Measurements from ENCODE around the gene SNRNP200.

The SNRNP200 gene

DNA sequence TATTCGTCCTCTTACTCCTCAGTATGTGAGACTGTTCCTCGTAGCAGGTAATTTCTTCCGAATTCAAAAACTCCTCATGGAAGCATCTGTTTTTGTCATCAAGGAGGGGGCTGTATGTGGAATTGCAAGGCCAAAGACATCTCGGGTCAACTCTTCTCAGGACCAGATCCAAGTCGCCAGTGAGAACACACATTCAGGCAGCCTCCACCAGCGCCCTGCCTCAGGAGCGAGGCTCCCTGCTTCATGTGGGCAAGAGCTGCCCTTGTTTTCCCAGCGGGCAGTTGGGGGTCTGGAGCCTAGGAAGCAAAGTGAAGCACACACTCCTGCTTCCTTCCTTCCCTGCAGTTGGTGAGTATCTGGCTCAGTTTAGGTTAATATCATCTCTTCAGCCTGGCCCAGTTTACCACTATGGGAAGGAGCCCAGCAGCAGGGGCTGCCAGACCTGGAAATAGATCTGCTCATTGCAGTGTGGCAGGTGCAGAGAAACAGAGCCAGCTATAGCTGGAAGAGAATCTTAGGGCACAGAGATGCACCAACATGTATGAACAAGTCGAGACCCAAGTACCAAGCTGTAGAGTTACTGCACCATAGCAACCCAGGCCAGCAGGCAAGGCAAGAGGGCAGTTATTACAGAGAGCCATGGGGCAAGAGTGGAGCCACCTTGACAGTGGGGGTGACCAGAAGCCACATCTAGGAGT, 64.9 kb downstream of the SNRNP200 start:
- Histone ChIP-seq H3K4me2 (ENCODE audit: low read length) (no peak overlapping the region), H3K27ac (ENCODE audit: low read length) (no peak overlapping the region), H4K20me1 (ENCODE audit: insufficient read depth, low read length) (no peaks in the 10 kb centered on the region), H2AFZ (ENCODE audit: low read depth, low read length) (no peak overlapping the region), H3K4me3 (ENCODE audit: low read length) (no peak overlapping the region), H3K27me3 (ENCODE audit: low read depth, low read length) (no peaks in the 10 kb centered on the region), H3K36me3 (replicated peaks; ENCODE audit: low read depth, low read length) (no peaks in the 10 kb centered on the region), H3K4me1 (ENCODE audit: low read length) (peaks cover 15% of the 10 kb centered on the region), H3K9me3 (ENCODE audit: insufficient read depth, low read length) (no peaks in the 10 kb centered on the region), H3K79me2 (ENCODE audit: low read length) (no peaks in the 10 kb centered on the region), H3K9ac (ENCODE audit: low read length) (no peak overlapping the region)
- TF ChIP-seq, protein P1, sequence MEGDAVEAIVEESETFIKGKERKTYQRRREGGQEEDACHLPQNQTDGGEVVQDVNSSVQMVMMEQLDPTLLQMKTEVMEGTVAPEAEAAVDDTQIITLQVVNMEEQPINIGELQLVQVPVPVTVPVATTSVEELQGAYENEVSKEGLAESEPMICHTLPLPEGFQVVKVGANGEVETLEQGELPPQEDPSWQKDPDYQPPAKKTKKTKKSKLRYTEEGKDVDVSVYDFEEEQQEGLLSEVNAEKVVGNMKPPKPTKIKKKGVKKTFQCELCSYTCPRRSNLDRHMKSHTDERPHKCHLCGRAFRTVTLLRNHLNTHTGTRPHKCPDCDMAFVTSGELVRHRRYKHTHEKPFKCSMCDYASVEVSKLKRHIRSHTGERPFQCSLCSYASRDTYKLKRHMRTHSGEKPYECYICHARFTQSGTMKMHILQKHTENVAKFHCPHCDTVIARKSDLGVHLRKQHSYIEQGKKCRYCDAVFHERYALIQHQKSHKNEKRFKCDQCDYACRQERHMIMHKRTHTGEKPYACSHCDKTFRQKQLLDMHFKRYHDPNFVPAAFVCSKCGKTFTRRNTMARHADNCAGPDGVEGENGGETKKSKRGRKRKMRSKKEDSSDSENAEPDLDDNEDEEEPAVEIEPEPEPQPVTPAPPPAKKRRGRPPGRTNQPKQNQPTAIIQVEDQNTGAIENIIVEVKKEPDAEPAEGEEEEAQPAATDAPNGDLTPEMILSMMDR (IDR thresholded peaks at IDR 0.05; ENCODE audit: low read depth, low read length): no peak
- no peak for TF ChIP-seq EZH2phosphoT487 (IDR thresholded peaks at IDR 0.05; ENCODE audit: low read depth)

DNA sequence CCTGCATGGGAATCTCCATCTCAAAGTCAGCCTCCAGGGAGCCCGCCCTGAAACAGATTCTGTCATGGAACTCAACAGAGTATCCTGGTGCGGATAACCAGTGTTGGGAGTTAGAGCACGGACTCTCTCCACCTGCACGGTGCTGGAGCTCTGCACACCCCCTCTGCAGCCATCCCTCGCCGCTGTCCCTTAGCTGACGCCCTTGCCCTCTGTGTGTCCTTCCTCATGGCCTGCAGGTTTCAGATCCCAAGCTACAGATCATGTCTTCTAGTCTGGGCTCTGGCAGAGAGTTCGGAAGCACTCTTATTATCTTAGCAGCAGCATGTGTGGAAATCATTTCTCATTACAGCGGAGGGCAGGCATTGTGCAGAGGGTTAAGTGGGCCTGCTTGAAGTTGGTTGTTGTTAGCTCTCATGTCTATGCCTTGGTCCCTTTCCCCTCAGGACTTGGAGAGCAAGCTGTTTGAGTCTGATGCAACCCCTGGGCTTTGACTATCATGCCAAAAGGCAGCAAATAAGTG, 65.5 kb downstream of the SNRNP200 start:
- TF ChIP-seq, protein P1 (IDR thresholded peaks at IDR 0.05; ENCODE audit: low read depth, low read length): no peak
- no peak for TF ChIP-seq EZH2phosphoT487 (IDR thresholded peaks at IDR 0.05; ENCODE audit: low read depth)
- Histone ChIP-seq H3K27me3 (ENCODE audit: low read depth, low read length) (no peaks in the 10 kb centered on the region), H3K9me3 (ENCODE audit: insufficient read depth, low read length) (no peaks in the 10 kb centered on the region)

DNA sequence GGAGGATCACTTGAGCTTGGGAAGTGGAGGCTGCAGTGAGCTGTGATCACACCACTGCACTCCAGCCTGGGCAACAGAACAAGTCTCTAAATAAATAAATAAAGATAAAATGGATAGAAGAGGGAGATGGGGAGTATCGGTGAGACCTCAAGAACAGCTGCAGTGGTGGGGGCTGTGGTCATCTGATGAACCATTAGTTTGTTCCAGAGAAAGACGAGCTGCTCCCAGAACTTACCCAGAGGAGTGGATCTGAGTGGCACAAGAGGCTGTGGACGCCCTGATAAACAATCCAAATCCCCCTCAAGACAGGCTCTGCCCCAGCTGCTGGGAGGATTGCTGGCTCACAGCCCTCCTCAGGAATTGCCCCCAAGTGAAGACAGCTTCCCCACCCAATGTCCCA, 66.3 kb downstream of the SNRNP200 start:
- no peaks in the 10 kb centered on the region for H3K27me3 ChIP-seq (ENCODE audit: low read depth, low read length)
- H4K20me1 ChIP-seq (ENCODE audit: insufficient read depth, low read length): no peaks in the 10 kb centered on the region
- no peak overlapping the region for H3K4me3 ChIP-seq (ENCODE audit: low read length)
- no peaks in the 10 kb centered on the region for H3K36me3 ChIP-seq (replicated peaks; ENCODE audit: low read depth, low read length)
- H3K9me3 ChIP-seq (ENCODE audit: insufficient read depth, low read length): no peaks in the 10 kb centered on the region
- H3K4me2 ChIP-seq (ENCODE audit: low read length): no peak overlapping the region
- H3K79me2 ChIP-seq (ENCODE audit: low read length): no peaks in the 10 kb centered on the region
- no peak overlapping the region for H3K9ac ChIP-seq (ENCODE audit: low read length)
- no peak for TF ChIP-seq EZH2phosphoT487 (IDR thresholded peaks at IDR 0.05; ENCODE audit: low read depth)
- TF ChIP-seq, protein P1 (IDR thresholded peaks at IDR 0.05; ENCODE audit: low read depth, low read length): no peak
- no peak overlapping the region for H2AFZ ChIP-seq (ENCODE audit: low read depth, low read length)
- H3K4me1 ChIP-seq (ENCODE audit: low read length): peaks cover 21% of the 10 kb centered on the region
- no peak overlapping the region for H3K27ac ChIP-seq (ENCODE audit: low read length)

More for the DNA sequence above, 65.5 kb downstream of the SNRNP200 start:
- H3K4me3 ChIP-seq (ENCODE audit: low read length): no peak overlapping the region
- no peaks in the 10 kb centered on the region for H4K20me1 ChIP-seq (ENCODE audit: insufficient read depth, low read length)
- no peak overlapping the region for H2AFZ ChIP-seq (ENCODE audit: low read depth, low read length)
- H3K4me2 ChIP-seq (ENCODE audit: low read length): no peak overlapping the region
- no peak overlapping the region for H3K9ac ChIP-seq (ENCODE audit: low read length)
- no peaks in the 10 kb centered on the region for H3K36me3 ChIP-seq (replicated peaks; ENCODE audit: low read depth, low read length)
- H3K4me1 ChIP-seq (ENCODE audit: low read length): peaks cover 15% of the 10 kb centered on the region
- H3K79me2 ChIP-seq (ENCODE audit: low read length): no peaks in the 10 kb centered on the region
- H3K27ac ChIP-seq (ENCODE audit: low read length): no peak overlapping the region

DNA sequence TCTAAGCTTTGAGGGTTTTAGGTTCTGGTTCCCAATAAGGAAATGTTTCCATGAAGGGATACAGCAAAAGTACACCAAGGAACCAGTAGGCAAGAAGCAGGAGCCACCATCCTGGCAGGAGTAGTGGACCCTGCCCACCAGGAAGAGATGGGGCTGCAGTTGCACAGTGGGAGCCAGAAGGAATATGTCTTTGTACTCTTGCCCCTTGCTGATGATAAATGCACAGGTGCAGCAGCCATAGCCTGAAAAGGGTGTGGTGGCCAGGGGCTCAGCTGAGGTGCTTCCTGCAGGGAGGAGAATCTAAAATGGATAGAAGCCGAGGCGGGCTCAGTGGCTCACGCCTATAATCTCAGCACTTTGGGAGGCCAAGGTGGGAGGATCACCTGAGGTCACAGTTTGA, 67.1 kb downstream of the SNRNP200 start:
- no peaks in the 10 kb centered on the region for H3K9me3 ChIP-seq (ENCODE audit: insufficient read depth, low read length)
- H3K27me3 ChIP-seq (ENCODE audit: low read depth, low read length): no peaks in the 10 kb centered on the region
- H3K9ac ChIP-seq (ENCODE audit: low read length): no peak overlapping the region
- no peaks in the 10 kb centered on the region for H4K20me1 ChIP-seq (ENCODE audit: insufficient read depth, low read length)
- H3K36me3 ChIP-seq (replicated peaks; ENCODE audit: low read depth, low read length): no peaks in the 10 kb centered on the region
- no peak overlapping the region for H2AFZ ChIP-seq (ENCODE audit: low read depth, low read length)
- H3K4me3 ChIP-seq (ENCODE audit: low read length): no peak overlapping the region
- TF ChIP-seq EZH2phosphoT487 (IDR thresholded peaks at IDR 0.05; ENCODE audit: low read depth): no peak
- TF ChIP-seq, protein P1 (IDR thresholded peaks at IDR 0.05; ENCODE audit: low read depth, low read length): no peak
- peaks cover 30% of the 10 kb centered on the region for H3K4me1 ChIP-seq (ENCODE audit: low read length)
- no peak overlapping the region for H3K4me2 ChIP-seq (ENCODE audit: low read length)
- H3K27ac ChIP-seq (ENCODE audit: low read length): no peak overlapping the region
- no peaks in the 10 kb centered on the region for H3K79me2 ChIP-seq (ENCODE audit: low read length)

Measured in OCI-LY3 (cell line).